GM18909 (cell line): ENCODE measurements around the gene CHERP.
"Not testable (repeated sequence)": the region's sequence is repeated elsewhere in the genome, so short reads cannot be mapped to it uniquely, and the experiment has no call there.

Experiments
- ATAC-seq: cut with Tn5 transposase; IDR thresholded peaks from one replicate; pipeline ENCODE4 v1.9.1; 2021; ENCODE audit warnings: mild to moderate bottlenecking; ENCODE audit not compliant: unreplicated experiment, poor library complexity

The CHERP gene

DNA sequence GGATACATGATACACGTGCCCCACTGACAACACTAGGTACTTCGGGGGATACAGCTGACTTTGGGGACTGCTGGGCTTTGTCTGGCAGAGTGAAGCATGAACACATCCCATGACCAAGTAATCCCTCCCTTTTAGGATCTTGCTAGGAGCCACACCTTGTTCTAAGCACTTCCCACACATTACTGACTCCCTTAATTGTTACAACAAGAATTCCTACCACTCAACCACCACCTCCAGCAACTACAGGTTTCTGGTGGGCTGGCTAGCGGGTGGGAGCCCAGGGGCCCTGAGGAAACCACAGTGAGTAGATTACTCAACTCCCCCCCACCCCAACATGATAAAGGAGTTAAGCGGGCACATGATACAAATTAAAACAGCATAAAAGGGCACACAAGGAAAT lies 37.1 kb upstream of the CHERP start:
- ATAC-seq = no peak

DNA sequence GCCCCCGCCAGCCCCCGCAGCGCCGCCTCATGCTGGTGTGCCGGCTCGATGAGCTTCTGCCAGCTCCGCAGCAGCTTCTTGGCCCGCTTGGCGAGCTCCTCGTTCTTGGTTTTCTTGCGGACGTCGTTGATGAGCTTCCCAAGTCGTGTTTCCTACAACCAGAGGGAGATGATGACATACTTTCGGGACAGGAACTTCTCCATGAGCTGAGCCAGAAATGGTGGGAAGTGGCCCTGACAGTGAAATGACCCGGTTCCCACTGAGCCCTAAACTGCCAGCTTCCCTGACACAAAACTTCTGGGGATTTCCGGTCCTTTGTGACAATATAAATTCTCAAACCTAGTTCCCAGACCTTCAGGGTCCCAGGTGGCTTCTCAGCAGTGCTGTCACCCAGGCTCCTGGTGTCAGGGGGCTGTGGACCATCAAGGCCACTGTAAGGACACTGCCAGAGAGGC lies 35.3 kb upstream of the CHERP start:
- ATAC-seq = no peak

DNA sequence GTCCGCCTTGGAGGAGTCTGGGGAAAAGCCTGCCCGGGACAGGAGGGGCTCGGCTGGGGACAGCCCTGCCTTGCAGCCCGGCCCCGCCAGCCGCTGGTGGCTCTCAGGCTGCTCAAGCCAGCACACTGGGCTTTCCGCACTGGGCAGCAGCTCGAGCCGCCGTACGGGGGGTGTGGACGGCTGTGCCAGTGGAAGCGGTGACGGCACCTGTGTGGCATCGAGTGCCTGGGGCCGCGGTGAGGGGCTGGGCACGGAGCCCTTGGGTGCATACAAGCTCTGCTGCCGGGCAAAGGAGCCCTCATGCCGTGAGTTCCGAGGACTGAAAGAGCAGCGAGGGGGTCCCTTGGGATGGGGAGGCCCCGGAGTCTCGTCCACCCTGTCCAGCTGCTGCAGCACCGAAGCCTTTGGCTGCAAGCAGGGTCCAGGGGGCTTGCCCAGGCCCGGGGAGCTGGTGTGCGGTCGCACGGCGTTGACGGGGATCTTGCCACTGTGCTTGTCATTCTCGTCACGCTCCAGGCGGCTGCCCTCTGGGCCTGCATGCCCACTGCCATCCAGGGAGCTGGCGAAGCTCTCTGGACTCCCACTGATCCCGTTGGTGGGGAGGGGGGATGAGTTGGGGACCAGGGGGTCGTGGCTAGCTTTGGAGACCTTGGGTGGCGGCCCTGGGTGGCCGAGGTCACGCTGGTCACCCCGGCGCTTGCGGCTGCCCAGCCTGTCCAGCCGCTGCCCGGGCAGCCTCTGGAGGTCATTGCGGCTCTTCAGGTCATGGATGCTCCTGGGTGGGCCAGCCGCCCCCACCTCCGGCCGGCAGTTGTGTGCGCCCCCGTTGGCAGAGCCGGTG lies 34.7 kb upstream of the CHERP start:
- no peak for ATAC-seq

DNA sequence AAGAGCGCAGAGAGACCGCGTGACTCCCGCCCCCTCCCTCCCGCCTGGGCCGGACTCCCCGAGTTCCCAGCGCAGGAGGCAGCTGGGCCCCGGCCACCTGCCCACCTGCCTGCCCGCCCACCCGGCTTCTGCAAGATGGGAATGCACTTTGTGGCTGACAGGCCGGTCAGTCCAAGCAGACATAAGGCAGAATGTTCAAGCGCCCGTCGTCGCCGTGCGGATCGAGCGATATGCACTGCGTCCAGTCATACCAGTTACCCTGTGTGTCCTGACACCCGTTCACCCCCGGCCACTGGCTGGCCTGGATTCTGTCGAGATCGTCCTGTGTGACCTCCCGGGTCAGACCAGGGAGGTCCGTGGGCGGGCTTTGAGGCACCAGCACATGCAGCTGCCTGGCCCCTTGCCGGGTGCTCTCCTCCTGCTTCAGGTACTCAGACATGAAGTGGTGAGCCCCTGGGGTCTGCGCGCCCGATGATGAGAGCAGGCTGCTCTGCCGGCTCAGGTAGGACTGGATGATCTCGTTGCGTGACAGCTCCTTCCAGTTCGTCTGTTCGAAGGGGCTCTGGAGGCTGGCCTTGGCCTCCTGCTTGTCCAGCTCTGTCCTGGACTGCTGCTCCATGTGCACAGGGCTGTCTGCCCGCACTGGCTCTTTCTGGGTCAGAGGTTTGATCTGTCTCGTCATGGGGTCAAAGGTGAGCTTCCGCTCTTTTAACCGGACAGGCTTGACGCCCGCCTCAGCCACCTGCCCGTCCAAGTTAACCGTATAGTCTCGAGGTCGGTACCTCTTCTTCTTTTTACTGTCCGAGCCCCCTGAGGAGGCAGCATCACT lies 33.8 kb upstream of the CHERP start:
- ATAC-seq = no peak

DNA sequence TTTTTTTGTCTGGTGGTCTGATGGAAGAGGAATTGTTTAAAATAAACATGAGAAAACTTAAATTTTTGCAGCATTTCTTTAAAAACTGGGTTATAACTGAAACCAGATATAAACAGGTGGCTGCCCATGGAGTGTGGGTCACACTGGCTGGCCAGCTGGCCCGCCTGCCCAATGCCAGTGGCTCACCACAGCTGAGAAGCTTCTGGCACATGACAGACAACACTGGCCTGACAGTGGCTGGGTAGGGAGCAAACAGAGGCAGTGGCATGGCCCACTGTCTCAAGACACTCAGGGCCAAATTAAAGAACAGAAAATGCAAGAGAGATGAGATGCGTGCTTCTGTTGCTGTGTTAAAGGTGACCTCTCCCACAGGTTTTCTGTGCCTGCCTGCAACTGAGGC lies 33.0 kb upstream of the CHERP start:
- ATAC-seq = no peak

DNA sequence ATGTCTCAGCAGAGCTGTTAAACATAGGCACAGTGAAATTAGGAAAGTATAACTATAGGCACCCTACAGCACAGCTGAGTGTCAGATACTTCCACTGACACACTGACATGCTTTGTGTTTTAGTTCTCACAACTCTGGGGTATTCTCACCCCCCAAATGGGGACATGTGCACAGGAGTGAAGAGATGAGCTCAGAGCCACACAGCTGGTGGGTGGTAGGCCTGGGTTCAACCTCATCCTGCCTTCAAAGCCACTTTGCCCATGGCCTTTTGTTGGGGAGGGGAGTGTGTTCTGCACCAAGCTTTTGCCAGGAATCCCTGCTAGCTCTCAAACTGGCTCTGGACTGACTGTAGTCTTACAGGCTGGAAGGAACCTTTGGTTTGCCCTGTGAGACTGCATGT lies 31.7 kb upstream of the CHERP start:
- ATAC-seq = no peak

DNA sequence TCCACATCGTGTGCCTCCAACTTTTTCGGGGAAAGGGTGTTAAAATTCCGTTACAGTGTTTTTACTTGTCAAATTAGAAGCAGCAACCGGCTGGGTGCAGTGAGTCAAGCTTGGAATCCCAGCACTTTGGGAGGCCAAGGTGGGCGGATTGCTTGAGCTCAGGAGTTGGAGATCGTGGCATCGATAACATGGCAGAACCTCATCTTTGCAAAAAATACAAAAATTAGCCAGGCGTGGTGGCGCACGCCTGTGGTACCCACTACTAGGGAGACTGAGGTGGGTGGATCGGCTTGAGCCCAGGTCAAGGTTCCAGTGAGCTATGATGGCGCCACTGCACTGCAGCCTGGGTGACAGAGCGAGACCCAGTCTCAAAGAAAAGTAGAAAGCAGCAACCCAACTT lies 31.1 kb upstream of the CHERP start:
- ATAC-seq = no peak

DNA sequence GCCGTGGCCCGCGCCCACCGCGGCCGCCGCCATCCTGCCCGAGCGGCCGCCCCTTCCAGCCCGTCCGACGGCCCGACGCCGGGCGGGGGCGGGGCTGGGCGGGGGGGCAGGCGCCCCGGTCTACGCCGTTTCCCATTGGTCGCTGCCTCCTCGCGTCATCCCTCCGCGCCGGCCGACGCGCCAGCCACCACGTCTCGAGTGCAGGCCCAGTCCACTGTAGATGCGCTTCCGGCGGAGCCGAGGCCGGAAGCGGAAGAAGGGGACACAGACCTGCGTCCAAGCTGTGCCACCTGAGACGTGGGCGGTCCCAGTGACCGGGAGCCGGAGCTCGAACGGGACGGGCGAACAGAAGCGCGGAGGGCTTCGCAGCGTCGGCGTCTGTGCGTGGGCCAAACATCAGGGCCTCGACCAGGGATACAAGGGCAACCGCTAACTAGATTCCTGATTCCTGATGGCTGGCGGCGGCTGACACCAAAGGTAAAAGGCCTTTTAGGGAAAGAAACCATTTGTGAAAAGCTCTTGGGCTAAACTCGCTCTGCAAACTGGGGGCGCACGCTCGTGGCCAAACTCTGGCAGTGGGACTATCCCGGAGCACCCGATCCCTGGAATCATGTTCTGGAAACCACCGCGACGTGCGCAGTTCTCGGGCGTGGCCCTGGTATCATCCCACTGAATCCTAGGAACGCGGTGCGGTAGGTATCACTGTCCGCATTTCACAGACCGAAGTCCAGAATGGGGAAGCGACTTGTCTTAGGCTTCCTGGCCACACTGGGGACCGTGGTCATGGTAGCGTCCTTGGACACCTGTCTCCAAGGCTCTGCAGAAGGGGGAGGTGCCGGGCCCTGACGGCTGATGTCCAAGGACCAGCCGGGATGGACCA lies 30.3 kb upstream of the CHERP start, which contains the start of gene SLC35E1:
SLC35E1 (minus strand) TSS at position 84 of the 880 bp plus-strand sequence; CDS start at position 33, 51 bp downstream.
- peak; percentile 83 for ATAC-seq

DNA sequence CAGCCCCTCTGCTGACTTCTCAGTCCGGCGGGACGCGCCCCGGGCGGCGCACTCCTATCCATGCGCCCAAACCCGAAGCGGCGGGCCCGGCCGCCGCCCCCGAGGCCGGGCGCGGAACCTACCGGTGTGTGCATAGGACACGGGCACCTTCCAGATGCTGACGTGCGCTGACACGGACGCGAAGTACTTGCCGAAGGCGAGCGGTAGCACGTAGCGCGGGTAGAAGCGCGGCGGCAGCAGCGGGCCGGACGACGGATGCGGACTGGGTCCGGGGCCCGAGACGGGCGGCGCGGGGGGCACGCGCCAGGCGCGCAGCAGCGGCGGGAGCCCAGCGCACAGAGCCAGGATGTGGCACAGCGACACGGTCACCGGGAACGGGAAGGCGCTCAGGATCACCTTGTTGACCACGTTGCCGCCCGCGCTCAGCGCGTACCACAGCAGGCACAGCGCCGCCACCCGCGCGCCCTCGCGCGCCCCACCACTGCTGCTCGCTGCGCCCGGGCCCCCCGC lies 29.6 kb upstream of the CHERP start:
- ATAC-seq = peak; percentile 29

DNA sequence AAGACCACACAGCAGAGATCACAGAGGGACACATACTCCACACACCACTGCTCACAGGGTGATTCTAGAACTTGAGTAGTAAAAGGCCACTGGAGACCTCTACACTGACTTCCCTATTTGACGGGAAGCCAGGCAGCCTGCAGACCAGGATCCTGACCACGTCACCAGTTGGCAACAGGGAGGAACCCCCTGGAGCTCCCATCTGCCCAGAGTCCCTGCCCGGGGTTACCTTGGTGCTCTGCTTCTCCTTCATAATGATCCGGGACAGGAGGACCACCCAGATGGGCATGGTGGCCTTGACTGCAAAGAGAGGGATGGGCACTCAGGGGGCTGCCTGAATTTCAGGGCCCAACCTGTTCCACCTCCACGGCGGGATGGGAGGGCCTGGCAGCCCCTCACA lies 29.0 kb upstream of the CHERP start:
- no peak for ATAC-seq

DNA sequence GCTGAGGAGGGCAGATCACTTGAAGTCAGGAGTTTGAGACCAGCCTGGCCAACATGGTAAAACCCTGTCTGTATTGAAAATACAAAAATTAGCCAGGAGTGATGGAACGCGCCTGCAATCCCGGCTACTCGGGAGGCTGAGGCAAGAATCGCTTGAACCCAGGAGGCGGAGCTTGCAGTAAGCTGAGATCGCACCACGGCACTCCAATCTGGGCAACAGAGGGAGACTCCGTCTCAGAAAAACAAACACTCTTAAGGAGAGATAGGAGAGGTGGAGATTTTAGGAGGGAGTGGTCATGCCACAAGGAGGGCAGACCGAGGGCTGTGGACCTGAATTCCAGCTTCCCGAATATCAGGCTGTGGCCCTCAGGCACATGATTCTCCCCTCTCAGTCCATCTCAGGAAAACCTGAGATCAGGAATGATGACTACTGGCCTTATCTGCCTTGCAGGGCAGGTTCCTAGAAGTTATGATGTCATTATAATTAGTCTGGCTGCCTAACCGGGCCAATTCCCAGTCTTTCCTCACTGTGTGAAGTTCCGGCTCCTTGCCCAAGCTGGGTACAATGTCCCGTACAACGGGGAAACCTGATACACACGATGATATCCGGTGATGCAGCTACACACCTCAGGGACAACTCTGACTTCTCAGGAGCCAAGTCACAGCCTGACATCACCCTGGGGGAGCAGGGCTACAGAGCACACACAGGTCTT lies 27.5 kb upstream of the CHERP start:
- ATAC-seq = no peak

DNA sequence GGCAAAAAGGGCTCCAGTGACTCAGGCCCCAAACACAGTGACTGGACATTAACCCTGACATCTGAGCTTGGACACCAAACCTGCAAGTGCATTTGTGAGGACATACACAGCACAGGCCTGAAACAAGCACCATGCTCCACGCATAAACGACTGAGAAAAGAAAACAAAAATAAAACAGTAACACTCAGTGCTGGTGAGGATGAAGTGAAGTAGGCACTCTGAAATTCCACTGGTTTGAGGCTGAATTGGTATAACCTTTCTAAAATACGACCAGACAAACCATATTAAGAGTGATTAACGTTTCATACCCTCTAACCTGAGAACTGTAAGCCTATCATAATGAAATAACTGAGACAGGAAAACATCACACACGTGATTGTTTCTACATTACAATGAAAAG lies 24.5 kb upstream of the CHERP start:
- ATAC-seq = no peak

DNA sequence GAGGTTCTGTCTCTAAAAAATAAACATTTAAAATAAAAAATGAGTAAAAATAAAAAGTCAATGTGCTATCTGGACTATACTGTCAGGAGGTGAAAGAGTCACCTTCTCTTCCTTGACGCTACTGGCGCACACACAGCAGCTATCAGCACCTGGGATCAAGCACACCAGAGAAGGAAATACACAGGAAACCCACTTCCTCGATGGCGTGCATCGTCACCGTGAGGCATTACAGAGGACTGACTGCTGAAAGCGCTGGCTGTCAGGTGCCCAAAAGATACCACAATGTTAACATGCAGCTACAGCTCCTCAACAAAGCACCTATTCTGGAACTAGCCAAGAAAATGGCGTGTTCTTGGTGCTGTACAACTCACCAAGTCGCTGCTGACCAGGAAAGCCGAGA lies 23.9 kb upstream of the CHERP start:
- ATAC-seq = no peak

DNA sequence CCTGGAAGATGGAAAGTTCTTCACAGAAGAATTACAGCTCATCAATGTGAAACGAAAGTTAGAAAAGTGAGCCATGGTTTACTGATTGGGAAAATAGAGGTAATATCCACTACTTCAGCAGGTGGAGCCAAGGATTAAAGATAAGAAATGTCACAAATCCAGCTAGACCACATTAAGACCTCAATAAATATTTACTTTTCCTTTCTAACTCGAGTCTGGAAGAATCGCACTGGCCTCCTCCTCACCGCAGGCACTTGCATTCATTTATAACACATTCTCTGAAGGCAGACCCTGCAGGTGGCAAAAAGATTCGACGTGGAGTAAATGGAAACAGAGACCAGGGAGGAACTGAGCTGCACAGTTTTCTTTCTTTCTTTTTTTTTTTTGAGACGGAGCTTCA lies 22.6 kb upstream of the CHERP start:
- ATAC-seq = no peak

DNA sequence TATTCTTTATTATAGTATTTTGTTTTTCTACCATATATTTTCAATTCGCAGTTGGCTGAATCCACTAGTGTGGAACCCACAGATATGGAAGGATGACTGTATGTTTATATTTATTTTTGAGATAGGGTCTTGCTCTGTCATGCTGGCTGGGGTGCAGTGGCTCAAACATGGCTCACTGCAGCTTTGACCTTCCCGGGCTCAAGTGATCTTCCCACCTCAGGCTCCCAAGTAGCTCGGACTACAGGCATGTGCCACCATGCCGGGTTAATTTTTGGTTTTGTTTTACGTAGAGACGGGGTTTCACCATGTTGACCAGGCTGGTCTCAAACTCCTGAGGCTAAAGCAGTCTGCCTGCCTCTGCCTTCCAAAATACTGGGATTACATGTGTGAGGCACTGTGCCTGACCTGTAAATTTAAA lies 20.4 kb upstream of the CHERP start:
- no peak for ATAC-seq

DNA sequence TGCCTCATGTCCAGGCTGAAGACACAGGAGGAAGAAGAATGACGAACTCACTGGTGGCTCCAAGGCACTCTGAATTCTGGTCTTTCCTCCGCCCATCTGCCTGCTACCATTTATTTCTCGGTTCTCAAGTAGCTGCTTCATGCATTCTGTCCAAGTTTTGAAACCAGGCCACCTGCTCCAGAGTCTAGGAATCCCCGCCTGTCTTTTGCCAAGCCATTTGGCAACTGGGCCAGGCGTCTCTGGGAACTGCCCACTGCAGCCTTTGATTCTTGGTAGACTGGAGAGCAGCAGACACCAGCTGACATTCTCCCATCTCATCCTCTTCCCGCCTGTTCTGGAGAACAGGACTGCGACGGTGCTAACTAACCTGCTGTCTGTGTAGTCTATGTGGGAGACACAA lies 19.1 kb upstream of the CHERP start:
- ATAC-seq = no peak

DNA sequence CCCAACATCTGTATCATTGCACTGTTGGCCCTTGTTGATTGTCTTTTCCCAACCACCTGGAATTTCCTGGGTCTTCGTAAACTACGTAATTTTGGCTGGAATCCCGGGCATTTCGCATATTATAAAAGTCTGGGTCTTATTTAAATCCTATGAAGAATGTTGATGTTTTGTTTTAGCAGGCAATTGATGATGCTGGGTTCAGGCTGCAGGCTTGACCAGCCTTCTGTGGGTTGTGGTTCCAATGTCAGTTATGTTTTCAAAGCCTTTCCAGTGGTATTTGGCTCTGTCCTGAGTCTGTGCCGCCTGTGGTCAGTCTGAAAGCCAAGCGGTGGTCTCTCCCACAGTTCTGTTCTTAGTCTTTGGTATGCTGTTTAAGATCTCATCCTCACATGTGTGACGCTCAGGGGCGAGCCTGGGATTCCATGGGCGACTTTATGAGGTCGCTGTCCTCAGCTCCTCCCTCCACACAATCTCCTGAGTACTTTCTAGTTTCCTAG lies 17.6 kb upstream of the CHERP start:
- no peak for ATAC-seq

DNA sequence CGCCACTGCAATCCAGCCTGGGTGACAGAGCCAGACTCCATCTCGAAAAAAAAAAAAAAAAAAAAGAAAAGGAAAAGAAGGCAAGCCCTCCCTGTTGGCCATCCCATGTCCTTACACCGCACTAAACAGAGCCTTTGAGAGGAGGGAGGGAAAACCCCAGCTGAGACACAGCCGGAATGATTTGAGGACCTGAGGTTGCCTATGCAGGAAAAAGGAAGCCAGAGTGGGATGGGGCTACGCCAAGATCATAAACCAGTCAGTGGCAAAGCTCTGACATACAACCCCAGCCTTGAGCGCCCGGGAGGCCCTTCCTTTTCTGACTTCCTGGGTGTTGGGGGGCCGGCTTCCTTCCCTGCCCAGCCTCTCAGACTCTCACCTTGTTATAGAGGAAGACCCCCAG lies 12.5 kb upstream of the CHERP start:
- no peak for ATAC-seq

DNA sequence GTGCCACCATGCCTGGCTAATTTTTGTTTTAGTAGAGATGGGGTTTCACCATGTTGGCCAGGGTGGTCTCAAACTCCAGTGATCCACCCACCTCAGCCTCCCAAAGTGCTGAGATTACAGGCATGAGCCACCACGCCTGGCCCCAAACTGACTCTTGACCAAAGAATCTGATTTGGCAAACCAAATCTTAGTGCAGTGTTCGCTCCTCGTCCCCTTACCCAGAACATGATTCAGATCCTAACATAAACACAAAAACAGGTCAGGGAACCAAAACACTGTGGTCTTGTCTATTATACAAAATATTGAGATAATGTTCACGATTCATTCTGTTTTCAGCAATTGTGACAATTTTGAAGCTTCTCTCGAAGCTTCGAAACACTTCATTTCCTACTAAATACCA lies 9.7 kb upstream of the CHERP start:
- not testable (repeated sequence) for ATAC-seq
